EL (cell line): ENCODE measurements around the gene NLRC3.
A peak's percentile ranks its signal among the peaks of the same experiment; 100 is the strongest.

Experiments
- DNase-seq: peaks from one replicate; pipeline ENCODE4 v3.0.0-alpha.2; 2016

The NLRC3 gene

GRCh38 chr16:3542601-3543373 is 34.4 kb downstream of the NLRC3 start:
- no peak for DNase-seq

GRCh38 chr16:3541527-3542155 is 35.6 kb downstream of the NLRC3 start:
- DNase-seq: no peak

- no peak for DNase-seq
Measured at GRCh38 chr16:3538222-3538621, 39.0 kb downstream of the NLRC3 start.

GRCh38 chr16:3536851-3537250 is 40.4 kb downstream of the NLRC3 start:
- no peak for DNase-seq

GRCh38 chr16:3536271-3536731 is 40.9 kb downstream of the NLRC3 start:
- DNase-seq: no peak

GRCh38 chr16:3534126-3534525 is 43.1 kb downstream of the NLRC3 start:
- no peak for DNase-seq

GRCh38 chr16:3532741-3533140 is 44.5 kb downstream of the NLRC3 start:
- no peak for DNase-seq

GRCh38 chr16:3530371-3530914 is 46.8 kb downstream of the NLRC3 start:
- DNase-seq: no peak

- no peak for DNase-seq
Measured at GRCh38 chr16:3529175-3529574, 48.0 kb downstream of the NLRC3 start.

GRCh38 chr16:3528406-3528805 is 48.8 kb downstream of the NLRC3 start:
- no peak for DNase-seq

- peak; percentile 55 for DNase-seq
Measured at GRCh38 chr16:3527216-3527829, 49.9 kb downstream of the NLRC3 start.

GRCh38 chr16:3525951-3526350 is 51.3 kb downstream of the NLRC3 start:
- no peak for DNase-seq

- DNase-seq: no peak
Measured at GRCh38 chr16:3523281-3523680, 53.9 kb downstream of the NLRC3 start.

GRCh38 chr16:3520841-3521240 is 56.4 kb downstream of the NLRC3 start:
- no peak for DNase-seq

- DNase-seq: no peak
Measured at GRCh38 chr16:3520413-3520812, 56.8 kb downstream of the NLRC3 start.

GRCh38 chr16:3519581-3519980 is 57.6 kb downstream of the NLRC3 start:
- no peak for DNase-seq

GRCh38 chr16:3518986-3519348 is 58.2 kb downstream of the NLRC3 start:
- no peak for DNase-seq

- DNase-seq: no peak
Measured at GRCh38 chr16:3518292-3518985, 58.8 kb downstream of the NLRC3 start.

GRCh38 chr16:3515897-3516296 is 61.3 kb downstream of the NLRC3 start:
- no peak for DNase-seq

- DNase-seq: peak; percentile 87
Measured at GRCh38 chr16:3514621-3515020, 62.6 kb downstream of the NLRC3 start.

GRCh38 chr16:3513892-3514583 is 63.2 kb downstream of the NLRC3 start:
- DNase-seq: no peak
